T-cell (primary cell): Measurements from ENCODE around the gene NOL12. TPM values are rescaled to one million over a fixed set of nuclear protein-coding genes. Genes with fewer than 3 reads are reported as not detected.

Experiments
- ATAC-seq, 4 experiments: fragments of 200-7000 bp in 3 of 4; fragments of 150-1000 bp in 1 of 4; cut with Tn5 transposase; replicated peaks in 1 of 4; 1 replicate in 3 of 4; 2 replicates in 1 of 4; pipeline ENCODE4 v1.10.0; 2021; ENCODE audit warnings: moderate library complexity in 3 of 4, mild to moderate bottlenecking in 2 of 4, moderate number of reproducible peaks in 1 of 4
- CTCF ChIA-PET, 2 donors: fragments of 300-600 bp; sonication (Branson Sonifier 250); formaldehyde crosslinking; loops; one replicate each; lab custom pipeline; 2022; ENCODE audit warnings: antibody characterized with exemption in 2 of 2; lab: Charles Lee
- POLR2A ChIA-PET, 2 donors: fragments of 300-600 bp; sonication (Branson Sonifier 250); formaldehyde crosslinking; loops; one replicate each; lab custom pipeline; 2022; ENCODE audit warnings: antibody characterized with exemption in 2 of 2; lab: Charles Lee
- DNase-seq, 35 experiments: peaks; one replicate each; pipeline versions ENCODE4 v3.0.0 to v3.0.0-alpha.2; 2013 to 2023
- H3K27ac ChIP-seq: one replicate; pipeline ENCODE4 v1.5.1; 2013; ENCODE audit warnings: low read length
- H3K27me3 ChIP-seq, 2 experiments: replicated peaks in 1 of 2; 1 replicate in 1 of 2; 2 replicates in 1 of 2; pipeline versions ENCODE4 v1.6.1 to v1.7.0; 2013; ENCODE audit warnings: low read length in 1 of 2, mixed read lengths in 1 of 2; ENCODE audit not compliant: control insufficient read depth in 2 of 2, insufficient read depth in 2 of 2; ENCODE audit errors: extremely low read depth in 1 of 2
- H3K36me3 ChIP-seq, 2 donors: 1 replicate in 1 of 2; 2 replicates in 1 of 2; pipeline versions ENCODE4 v1.6.1 to v1.7.0; 2013; ENCODE audit warnings: low read length in 1 of 2; ENCODE audit not compliant: control insufficient read depth in 2 of 2, insufficient read depth in 1 of 2; ENCODE audit errors: extremely low read depth in 1 of 2
- H3K4me1 ChIP-seq, 2 experiments: 1 replicate in 1 of 2; 2 replicates in 1 of 2; pipeline versions ENCODE4 v1.6.1 to v1.7.0; 2013; ENCODE audit warnings: low read length in 2 of 2, mixed read lengths in 1 of 2; ENCODE audit not compliant: insufficient read depth in 2 of 2, control insufficient read depth in 1 of 2; ENCODE audit errors: extremely low read depth in 1 of 2
- H3K4me3 ChIP-seq, 2 donors: 1 replicate in 1 of 2; 2 replicates in 1 of 2; pipeline versions ENCODE4 v1.5.1 to v1.7.0; 2013; ENCODE audit warnings: mild to moderate bottlenecking in 2 of 2, low read length in 1 of 2, moderate library complexity in 1 of 2; ENCODE audit not compliant: control insufficient read depth in 1 of 2; ENCODE audit errors: extremely low read depth in 1 of 2
- H3K9me3 ChIP-seq: 2 replicates; pipeline ENCODE4 v1.7.0; 2013
- H3K27ac Mint-ChIP-seq, 2 donors: one replicate each; pipeline ENCODE4 v1.8.0; 2020 to 2021; ENCODE audit warnings: mild to moderate bottlenecking in 2 of 2, mixed read lengths in 2 of 2
- H3K27me3 Mint-ChIP-seq, 2 donors: one replicate each; pipeline ENCODE4 v1.8.0; 2021 to 2022; ENCODE audit warnings: mixed read lengths in 2 of 2
- H3K36me3 Mint-ChIP-seq: one replicate; pipeline ENCODE4 v1.8.0; 2021; ENCODE audit warnings: mixed read lengths
- H3K4me1 Mint-ChIP-seq, 3 donors: one replicate each; pipeline ENCODE4 v1.8.0; 2020 to 2022; ENCODE audit warnings: mixed read lengths in 3 of 3, mild to moderate bottlenecking in 1 of 3
- H3K4me3 Mint-ChIP-seq, 3 donors: one replicate each; pipeline ENCODE4 v1.8.0; 2020 to 2022; ENCODE audit warnings: mild to moderate bottlenecking in 3 of 3, mixed read lengths in 3 of 3, moderate library complexity in 3 of 3
- H3K9me3 Mint-ChIP-seq, 3 donors: one replicate each; pipeline ENCODE4 v1.8.0; 2020 to 2022; ENCODE audit warnings: mixed read lengths in 3 of 3
- WGBS: methylation state at CpG from one replicate; pipeline ENCODE4 v1.1.5; 2013; ENCODE audit warnings: missing lambda C conversion rate; ENCODE audit not compliant: insufficient coverage; 5-methylcytosine and 5-hydroxymethylcytosine counted together
- total RNA-seq, 35 experiments: library from RNA in 6 of 35; stranded (reverse) in 6 of 35; fragments of 120-200 nt in 1 of 35; gene quantifications; one replicate each; pipeline versions ENCODE4 v1.2.1 to v1.2.4 and lab custom pipeline; 2013 to 2026

The NOL12 gene
- total RNA-seq, 5 donors from 2014 or later (not counting 1 experiment from before 2014, with no cell fraction given) = 29.2 to 52.4 (median 47.5) TPM

GRCh38 chr22:37710675-37711074 lies 24.5 kb downstream of the NOL12 start:
- Mint-ChIP-seq H3K27me3 (no peaks in the 10 kb centered on the region), H3K27ac (no peak overlapping the region)
- no peak for ATAC-seq

GRCh38 chr22:37711490-37711889 lies 25.3 kb downstream of the NOL12 start:
- ChIA-PET CTCF (interaction anchor here in 1 of 2 donors (0.5 kb wide), 1 partner anchor 68 kb away, joined by 7 read pairs; no protein-coding TSS in a partner anchor), POLR2A (no interaction called here)
- Mint-ChIP-seq H3K9me3 (no peaks in the 10 kb centered on the region), H3K27ac (no peak overlapping the region), H3K4me1 (no peaks in the 10 kb centered on the region), H3K4me3 (no peak overlapping the region), H3K27me3 (no peaks in the 10 kb centered on the region), H3K36me3 (peaks cover 4% of the 10 kb centered on the region)
- no peak overlapping the region for H3K27ac ChIP-seq
- ATAC-seq = no peak
- no peak for DNase-seq
- H3K4me1 ChIP-seq = no peaks in the 10 kb centered on the region
- H3K9me3 ChIP-seq = no peaks in the 10 kb centered on the region
- H3K36me3 ChIP-seq = peaks cover 2 to 3% of the 10 kb centered on the region in 2 donors
- WGBS = 89% methylated on average over 1 of the region's 10 CpGs
- H3K27me3 ChIP-seq = no peaks in the 10 kb centered on the region
- H3K4me3 ChIP-seq = no peak overlapping the region

More at GRCh38 chr22:37710675-37711074, 24.5 kb downstream of the NOL12 start:
- DNase-seq = no peak
- Histone ChIP-seq H3K4me1 (no peaks in the 10 kb centered on the region), H3K36me3 (peaks cover 3 to 4% of the 10 kb centered on the region in 2 donors), H3K4me3 (no peak overlapping the region), H3K9me3 (no peaks in the 10 kb centered on the region), H3K27me3 (no peaks in the 10 kb centered on the region), H3K27ac (no peak overlapping the region)
- CTCF ChIA-PET = interaction anchor here in 1 of 2 donors (0.6 kb wide), 1 partner anchor 502 kb away, joined by 3 read pairs; no protein-coding TSS in a partner anchor
- Mint-ChIP-seq H3K4me1 (no peaks in the 10 kb centered on the region), H3K36me3 (peaks cover 7% of the 10 kb centered on the region), H3K9me3 (no peaks in the 10 kb centered on the region), H3K4me3 (no peak overlapping the region)
- POLR2A ChIA-PET = interaction anchor here in 1 of 2 donors (0.6 kb wide), 1 partner anchor 22 kb away, joined by 5 read pairs; no protein-coding TSS in a partner anchor
- WGBS = 79% methylated on average over 3 of the region's 3 CpGs

- DNase-seq (no peak), ATAC-seq (no peak)
- 81% methylated on average over 5 of the region's 7 CpGs for WGBS
- Mint-ChIP-seq H3K9me3 (no peaks in the 10 kb centered on the region), H3K36me3 (peaks cover 13% of the 10 kb centered on the region), H3K4me1 (no peaks in the 10 kb centered on the region), H3K27ac (no peak overlapping the region), H3K4me3 (no peak overlapping the region), H3K27me3 (no peaks in the 10 kb centered on the region)
- POLR2A ChIA-PET = no interaction called here
- Histone ChIP-seq H3K27ac (no peak overlapping the region), H3K4me3 (no peak overlapping the region), H3K36me3 (peaks cover 2 to 3% of the 10 kb centered on the region in 2 donors), H3K9me3 (no peaks in the 10 kb centered on the region), H3K4me1 (no peaks in the 10 kb centered on the region), H3K27me3 (no peaks in the 10 kb centered on the region)
- CTCF ChIA-PET = interaction anchor here in 1 of 2 donors (0.9 kb wide), 1 partner anchor 28 kb away, joined by 3 read pairs; no protein-coding TSS in a partner anchor
Measured at GRCh38 chr22:37713761-37714160, 27.6 kb downstream of the NOL12 start.

- Mint-ChIP-seq H3K27me3 (no peaks in the 10 kb centered on the region), H3K9me3 (no peaks in the 10 kb centered on the region), H3K4me3 (no peak overlapping the region), H3K27ac (no peak overlapping the region), H3K36me3 (peaks cover 13% of the 10 kb centered on the region), H3K4me1 (no peaks in the 10 kb centered on the region)
- ATAC-seq (no peak), DNase-seq (no peak)
- ChIA-PET POLR2A (no interaction called here), CTCF (no interaction called here)
- no peaks in the 10 kb centered on the region for H3K4me1 ChIP-seq
- H3K9me3 ChIP-seq = no peaks in the 10 kb centered on the region
- no peaks in the 10 kb centered on the region for H3K27me3 ChIP-seq
- 100% methylated on average over 1 of the region's 2 CpGs for WGBS
- H3K4me3 ChIP-seq = no peak overlapping the region
- peaks cover 2 to 3% of the 10 kb centered on the region in 2 donors for H3K36me3 ChIP-seq
- no peak overlapping the region for H3K27ac ChIP-seq
Measured at GRCh38 chr22:37714634-37715033, 28.5 kb downstream of the NOL12 start.

GRCh38 chr22:37715760-37716159 lies 29.6 kb downstream of the NOL12 start:
- no peaks in the 10 kb centered on the region for H3K9me3 ChIP-seq
- DNase-seq (no peak), ATAC-seq (no peak)
- peaks cover 0 to 2% of the 10 kb centered on the region in 2 donors for H3K36me3 ChIP-seq
- Mint-ChIP-seq H3K9me3 (no peaks in the 10 kb centered on the region), H3K36me3 (peaks cover 13% of the 10 kb centered on the region), H3K27ac (no peak overlapping the region), H3K4me3 (no peak overlapping the region), H3K4me1 (no peaks in the 10 kb centered on the region), H3K27me3 (no peaks in the 10 kb centered on the region)
- H3K4me1 ChIP-seq = no peaks in the 10 kb centered on the region
- H3K4me3 ChIP-seq = no peak overlapping the region
- no peaks in the 10 kb centered on the region for H3K27me3 ChIP-seq
- no peak overlapping the region for H3K27ac ChIP-seq
- CTCF ChIA-PET = no interaction called here
- POLR2A ChIA-PET = interaction anchor here in 1 of 2 donors (0.6 kb wide), 1 partner anchor 241 kb away, joined by 4 read pairs; no protein-coding TSS in a partner anchor
- 100% methylated on average over 4 of the region's 7 CpGs for WGBS

- CTCF ChIA-PET = no interaction called here
- Mint-ChIP-seq H3K4me3 (no peak overlapping the region), H3K36me3 (peaks cover 13% of the 10 kb centered on the region), H3K9me3 (no peaks in the 10 kb centered on the region), H3K27ac (no peak overlapping the region), H3K4me1 (no peaks in the 10 kb centered on the region), H3K27me3 (no peaks in the 10 kb centered on the region)
- Histone ChIP-seq H3K4me1 (no peaks in the 10 kb centered on the region), H3K27ac (no peak overlapping the region), H3K27me3 (no peaks in the 10 kb centered on the region), H3K4me3 (no peak overlapping the region), H3K9me3 (no peaks in the 10 kb centered on the region), H3K36me3 (peaks cover 0 to 2% of the 10 kb centered on the region in 2 donors)
- 92% methylated on average over 9 of the region's 9 CpGs for WGBS
- no peak for DNase-seq
- ATAC-seq = no peak
- POLR2A ChIA-PET = no interaction called here
Measured at GRCh38 chr22:37716708-37717107, 30.6 kb downstream of the NOL12 start.
